Activated effector memory CD4-positive, alpha-beta T cell treated with Interleukin-2 at 50 U/mL for 16 hours (primary cell): ENCODE results near the gene TM9SF3.
"Not testable (repeated sequence)": the region's sequence is repeated elsewhere in the genome, so short reads cannot be mapped to it uniquely, and the experiment has no call there.

ENCODE experiments used
- DNase-seq: peaks from one replicate; pipeline ENCODE4 v3.0.0-alpha.2; 2020

Gene TM9SF3

GRCh38 chr10:96598846-96599245, 12.0 kb upstream of the TM9SF3 start:
- DNase-seq, result no peak

GRCh38 chr10:96596422-96597407, 9.9 kb upstream of the TM9SF3 start:
- DNase-seq, result no peak

- no peak for DNase-seq
Measured at GRCh38 chr10:96595741-96596140, 8.9 kb upstream of the TM9SF3 start.

- DNase-seq, result no peak
Measured at GRCh38 chr10:96591946-96592345, 5.1 kb upstream of the TM9SF3 start.

GRCh38 chr10:96588616-96589419, 2.0 kb upstream of the TM9SF3 start:
- no peak for DNase-seq

- DNase-seq, result no peak
Measured at GRCh38 chr10:96588060-96588554, 1.3 kb upstream of the TM9SF3 start.

GRCh38 chr10:96587264-96588059, 650 bp upstream of the TM9SF3 start:
- DNase-seq, result no peak

GRCh38 chr10:96585736-96586418, 935 bp downstream of the TM9SF3 start:
- DNase-seq, result peak; percentile 1

- DNase-seq, result no peak
Measured at GRCh38 chr10:96584474-96584873, 2.3 kb downstream of the TM9SF3 start.

- DNase-seq, result no peak
Measured at GRCh38 chr10:96584035-96584434, 2.8 kb downstream of the TM9SF3 start.

GRCh38 chr10:96579133-96579532, 7.7 kb downstream of the TM9SF3 start:
- no peak for DNase-seq

- DNase-seq, result no peak
Measured at GRCh38 chr10:96578633-96579032, 8.2 kb downstream of the TM9SF3 start.

- no peak for DNase-seq
Measured at GRCh38 chr10:96578022-96578421, 8.8 kb downstream of the TM9SF3 start.

GRCh38 chr10:96577069-96577468, 9.7 kb downstream of the TM9SF3 start:
- DNase-seq, result no peak

- DNase-seq, result no peak
Measured at GRCh38 chr10:96576277-96576980, 10.4 kb downstream of the TM9SF3 start.

- DNase-seq, result not testable (repeated sequence)
Measured at GRCh38 chr10:96574564-96574963, 12.2 kb downstream of the TM9SF3 start.

- no peak for DNase-seq
Measured at GRCh38 chr10:96573036-96573435, 13.8 kb downstream of the TM9SF3 start.

GRCh38 chr10:96570983-96571964, 15.5 kb downstream of the TM9SF3 start:
- DNase-seq, result no peak

GRCh38 chr10:96570511-96570910, 16.3 kb downstream of the TM9SF3 start:
- no peak for DNase-seq

- DNase-seq, result no peak
Measured at GRCh38 chr10:96568402-96568801, 18.4 kb downstream of the TM9SF3 start.
